A673 (cell line): Measurements from ENCODE around the gene HPSE. TPM values are rescaled to one million over a fixed set of nuclear protein-coding genes. Genes with fewer than 3 reads are reported as not detected.

Experiments
- BruUV-seq: library from RNA; stranded (reverse); fragments of 400-500 nt; replicated peaks from 2 replicates; lab custom pipeline; 2021; lab: Mats Ljungman, UMichigan
- CTCF ChIA-PET: fragments of 300-600 bp; sonication (Branson Sonifier 250); formaldehyde crosslinking; loops from one replicate; lab custom pipeline; 2022; ENCODE audit warnings: antibody characterized with exemption; lab: Charles Lee
- POLR2A ChIA-PET: fragments of 300-600 bp; sonication (Branson Sonifier 250); formaldehyde crosslinking; loops from one replicate; lab custom pipeline; 2022; ENCODE audit warnings: antibody characterized with exemption; ENCODE audit not compliant: low non-redundant PET; lab: Charles Lee
- DNase-seq: peaks from one replicate; pipeline ENCODE4 v3.0.0-alpha.2; 2015; ENCODE audit warnings: low spot score
- H3K27ac ChIP-seq: fragments of 200-600 bp; sonication (generic); 2 replicates; pipeline ENCODE4 v1.5.1; 2016; ENCODE audit warnings: mixed run types, low read depth, mild to moderate bottlenecking, mixed read lengths, antibody characterized with exemption, low read length; ENCODE audit not compliant: poor library complexity, severe bottlenecking
- H3K27me3 ChIP-seq: fragments of 200-600 bp; sonication (generic); replicated peaks from 2 replicates; pipeline ENCODE4 v1.6.1; 2017; ENCODE audit warnings: mixed run types, low read depth, mild to moderate bottlenecking, mixed read lengths, antibody characterized with exemption, low read length; ENCODE audit not compliant: insufficient read depth, poor library complexity
- H3K36me3 ChIP-seq: fragments of 200-600 bp; sonication (generic); 2 replicates; pipeline ENCODE4 v1.6.1; 2016; ENCODE audit warnings: mixed run types, mild to moderate bottlenecking, mixed read lengths, antibody characterized with exemption, low read length; ENCODE audit not compliant: insufficient read depth, poor library complexity, severe bottlenecking
- H3K4me1 ChIP-seq: fragments of 200-600 bp; sonication (generic); 2 replicates; pipeline ENCODE4 v1.6.1; 2017; ENCODE audit warnings: mixed run types, mild to moderate bottlenecking, mixed read lengths, antibody characterized with exemption, low read length; ENCODE audit not compliant: insufficient read depth, poor library complexity, severe bottlenecking
- H3K4me3 ChIP-seq: fragments of 200-600 bp; sonication (generic); 2 replicates; pipeline ENCODE4 v1.5.1; 2016; ENCODE audit warnings: low read depth, mixed run types, mild to moderate bottlenecking, mixed read lengths, low read length; ENCODE audit not compliant: poor library complexity, severe bottlenecking
- H3K9me3 ChIP-seq: fragments of 200-600 bp; sonication (generic); 2 replicates; pipeline ENCODE4 v1.6.1; 2016; ENCODE audit warnings: mixed run types, low read depth, mild to moderate bottlenecking, mixed read lengths, antibody characterized with exemption, low read length; ENCODE audit not compliant: poor library complexity, severe bottlenecking
- CTCF ChIP-seq: fragments of 300-800, 200-600 bp; sonication (generic); conservative IDR thresholded peaks from 2 replicates; pipeline ENCODE4 v1.5.1; 2017; ENCODE audit warnings: low read depth, mild to moderate bottlenecking, antibody characterized with exemption, low read length, moderate library complexity, mixed read lengths
- EZH2 ChIP-seq: fragments of 200-600 bp; sonication (generic); IDR thresholded peaks from 2 replicates; pipeline ENCODE4 v1.6.1; 2017; ENCODE audit warnings: borderline replicate concordance, low read depth, mild to moderate bottlenecking, mixed read lengths, antibody characterized with exemption, low read length; ENCODE audit not compliant: poor library complexity, severe bottlenecking
- intact Hi-C: fragments of 100-400 bp; cut with micrococcal nuclease; formaldehyde crosslinking; loops from one replicate; pipeline ENCODE4 v1.10.0; 2022; ENCODE audit not compliant: unreplicated experiment
- total RNA-seq: library from RNA; stranded (reverse); gene quantifications from 2 replicates; pipeline ENCODE4 v1.2.3, GENCODE V29; 2021

The HPSE gene
- total RNA-seq, 1 experiment from 2014 or later, result 0.84 TPM

DNA sequence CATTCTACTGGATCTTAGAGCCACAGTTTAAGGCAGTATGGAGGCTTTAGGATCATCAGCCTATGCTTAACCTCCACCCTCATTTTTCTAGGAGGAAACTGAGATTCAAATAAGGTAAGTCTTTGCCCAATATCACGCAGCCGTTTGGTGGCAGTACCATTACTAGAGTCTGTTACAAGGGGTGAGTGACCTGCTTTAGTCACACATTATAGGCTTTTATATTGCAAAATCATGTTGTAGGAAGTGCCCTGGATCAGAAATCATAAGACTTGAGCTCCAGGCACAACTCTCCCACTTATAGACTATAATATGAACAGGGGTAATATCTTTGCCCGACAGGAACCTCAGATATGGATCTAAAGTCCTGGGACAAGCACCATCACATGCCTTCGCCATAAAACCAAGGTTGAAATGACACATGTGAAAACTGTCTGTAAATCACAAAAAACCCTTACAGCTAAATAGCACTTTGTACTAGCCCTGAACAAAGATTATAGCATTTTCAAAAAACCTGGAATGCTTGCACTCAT, 19.2 kb downstream of the HPSE start:
- Histone ChIP-seq H3K4me1 (no peaks in the 10 kb centered on the region), H3K9me3 (no peaks in the 10 kb centered on the region), H3K27ac (no peak overlapping the region), H3K4me3 (no peak overlapping the region), H3K36me3 (no peaks in the 10 kb centered on the region), H3K27me3 (no peaks in the 10 kb centered on the region)
- ChIA-PET POLR2A (no interaction called here), CTCF (no interaction called here)
- TF ChIP-seq EZH2, result no peak
- TF ChIP-seq CTCF, result no peak
- intact Hi-C loops, result no loop called here
- no peak for DNase-seq
- BruUV-seq, result no TSS peak

DNA sequence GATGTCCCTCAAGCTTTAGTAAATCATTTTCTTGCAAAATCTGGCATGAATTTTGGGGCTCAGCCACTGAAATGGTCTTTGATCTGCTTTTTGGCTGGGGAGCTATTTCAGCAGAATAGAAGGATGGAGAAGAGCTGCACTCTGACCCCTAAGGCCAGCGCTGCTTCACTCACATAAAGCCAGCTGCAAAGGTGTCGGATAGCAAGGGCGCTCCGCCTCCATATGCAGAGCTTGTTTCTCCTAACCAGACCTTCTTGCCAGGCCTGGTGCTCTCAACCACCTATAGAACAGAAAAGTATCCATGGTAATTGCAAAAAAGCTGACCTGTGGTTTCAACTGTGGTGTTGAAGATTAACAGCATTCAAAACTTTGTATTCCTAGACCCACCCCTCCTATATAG, 26.0 kb downstream of the HPSE start:
- ChIA-PET POLR2A (no interaction called here), CTCF (no interaction called here)
- no TSS peak for BruUV-seq
- no peak overlapping the region for H3K27ac ChIP-seq
- no peaks in the 10 kb centered on the region for H3K36me3 ChIP-seq
- intact Hi-C loops, result no loop called here
- no peaks in the 10 kb centered on the region for H3K27me3 ChIP-seq
- DNase-seq, result no peak
- H3K4me3 ChIP-seq, result no peak overlapping the region
- no peaks in the 10 kb centered on the region for H3K9me3 ChIP-seq
- no peaks in the 10 kb centered on the region for H3K4me1 ChIP-seq
- TF ChIP-seq EZH2 (no peak), CTCF (no peak)

GRCh38 chr4:83307920-83308319, 26.7 kb downstream of the HPSE start:
- DNase-seq, result no peak
- intact Hi-C loops, result no loop called here
- CTCF ChIA-PET, result no interaction called here
- Histone ChIP-seq H3K9me3 (no peaks in the 10 kb centered on the region), H3K27ac (no peak overlapping the region), H3K27me3 (no peaks in the 10 kb centered on the region), H3K4me3 (no peak overlapping the region), H3K36me3 (no peaks in the 10 kb centered on the region), H3K4me1 (no peaks in the 10 kb centered on the region)
- no peak for TF ChIP-seq CTCF
- POLR2A ChIA-PET, result interaction anchor here (0.5 kb wide), 1 partner anchor 934 kb away, joined by 12 read pairs; no protein-coding TSS in a partner anchor
- no TSS peak for BruUV-seq
